ENCODE results near the gene OR10H4. TPM values are rescaled to one million over a fixed set of nuclear protein-coding genes. Genes with fewer than 3 reads are reported as not detected.

The OR10H4 gene
- total RNA-seq, 2 experiments from 2014 or later = not detected

GRCh38 chr19:15995536-15995935 lies 46.7 kb downstream of the OR10H4 start:
- Mint-ChIP-seq H3K4me1 (ENCODE audit: low read depth) (peaks cover 3% of the 10 kb centered on the region), H3K27ac (no peak overlapping the region), H3K9me3 (peaks cover 12% of the 10 kb centered on the region), H3K27me3 (ENCODE audit: low read depth) (no peaks in the 10 kb centered on the region), H3K36me3 (ENCODE audit: low read depth) (no peaks in the 10 kb centered on the region), H3K4me3 (no peak overlapping the region)
- CTCF ChIA-PET = no interaction called here
- DNase-seq = no peak
- intact Hi-C loops (cut with micrococcal nuclease) = no loop called here

- no peak for DNase-seq
- peaks cover 27% of the 10 kb centered on the region for H3K4me1 Mint-ChIP-seq (ENCODE audit: low read depth)
- H3K9me3 Mint-ChIP-seq = peaks cover 12% of the 10 kb centered on the region
- no peaks in the 10 kb centered on the region for H3K36me3 Mint-ChIP-seq (ENCODE audit: low read depth)
- H3K27me3 Mint-ChIP-seq (ENCODE audit: low read depth) = no peaks in the 10 kb centered on the region
- intact Hi-C loops (cut with micrococcal nuclease) = no loop called here
- no peak overlapping the region for H3K4me3 Mint-ChIP-seq
- H3K27ac Mint-ChIP-seq = no peak overlapping the region
- CTCF ChIA-PET = no interaction called here
Measured at GRCh38 chr19:15998166-15998565, 49.4 kb downstream of the OR10H4 start.

Other genes starting within 250 kb of the OR10H4 start
- gene OR10H2, start 221.0 kb upstream of the OR10H4 start, total RNA-seq = not detected
- gene OR10H3, start 211.0 kb upstream of the OR10H4 start, total RNA-seq = not detected
- gene OR10H5, start 161.3 kb upstream of the OR10H4 start, total RNA-seq = not detected
- gene OR10H1, start 133.3 kb upstream of the OR10H4 start, total RNA-seq = not detected
- gene CYP4F2, start 50.9 kb upstream of the OR10H4 start, total RNA-seq = under 1 TPM in 1 of 2 experiments, not detected in 1; 0.24 TPM
- not detected for gene CYP4F11, start 14.5 kb upstream of the OR10H4 start, total RNA-seq
- 100 to 1,000 TPM; 240 to 254 TPM for gene TPM4, start 127.5 kb downstream of the OR10H4 start, total RNA-seq
- 10 to 100 TPM; 90.5 to 95.2 TPM for gene RAB8A, start 162.9 kb downstream of the OR10H4 start, total RNA-seq
- 10 to 100 TPM; 18.3 to 20.7 TPM for gene HSH2D, start 194.7 kb downstream of the OR10H4 start, total RNA-seq
- not detected for gene CIB3, start 224.5 kb downstream of the OR10H4 start, total RNA-seq
- gene FAM32A, start 236.4 kb downstream of the OR10H4 start, total RNA-seq = 10 to 100 TPM; 38.2 to 41.9 TPM
- gene AP1M1, start 248.9 kb downstream of the OR10H4 start, total RNA-seq = 100 to 1,000 TPM; 113 to 123 TPM